DMS53 treated with DMSO at 0.1 percent for 48 hours (cell line): ENCODE data around the gene HINFP.
"Not testable (repeated sequence)": the region's sequence is repeated elsewhere in the genome, so short reads cannot be mapped to it uniquely, and the experiment has no call there.

Experiments used
- DNase-seq: peaks from one replicate; lab custom pipeline; 2025; ENCODE audit not compliant: unreplicated experiment; lab: John Stamatoyannopoulos, UW

HINFP gene

GRCh38 chr11:119155733-119156492 lies 34.5 kb downstream of the HINFP start:
- no peak for DNase-seq

GRCh38 chr11:119156496-119156895 lies 35.1 kb downstream of the HINFP start:
- no peak for DNase-seq

- no peak for DNase-seq
Observed at GRCh38 chr11:119157063-119157462, 35.7 kb downstream of the HINFP start.

GRCh38 chr11:119158467-119158866 lies 37.1 kb downstream of the HINFP start:
- no peak for DNase-seq

GRCh38 chr11:119160151-119160550 lies 38.8 kb downstream of the HINFP start:
- DNase-seq = no peak

GRCh38 chr11:119161871-119162270 lies 40.5 kb downstream of the HINFP start:
- DNase-seq = no peak

- DNase-seq = peak; percentile 69
Observed at GRCh38 chr11:119166368-119167076, 45.1 kb downstream of the HINFP start.

GRCh38 chr11:119167077-119167458 lies 45.7 kb downstream of the HINFP start:
- DNase-seq = not testable (repeated sequence)

- no peak for DNase-seq
Observed at GRCh38 chr11:119167933-119168332, 46.6 kb downstream of the HINFP start.

- DNase-seq = peak; percentile 54
Observed at GRCh38 chr11:119168471-119169281, 47.3 kb downstream of the HINFP start, which contains the start of gene NLRX1. NLRX1 (plus strand) TSS chr11:119168725; CDS start chr11:119171404, 2,679 bp downstream.

- DNase-seq = no peak
Observed at GRCh38 chr11:119169282-119169719, 47.9 kb downstream of the HINFP start.

GRCh38 chr11:119172513-119172912 lies 51.1 kb downstream of the HINFP start:
- DNase-seq = no peak

- DNase-seq = no peak
Observed at GRCh38 chr11:119173453-119173852, 52.1 kb downstream of the HINFP start.

GRCh38 chr11:119175493-119176077 lies 54.2 kb downstream of the HINFP start:
- DNase-seq = peak; percentile 31

GRCh38 chr11:119178166-119178680 lies 56.8 kb downstream of the HINFP start:
- DNase-seq = peak; percentile 6

GRCh38 chr11:119179342-119179741 lies 58.0 kb downstream of the HINFP start:
- DNase-seq = no peak

- DNase-seq = peak; percentile 97
Observed at GRCh38 chr11:119179983-119180382, 58.6 kb downstream of the HINFP start.

- DNase-seq = no peak
Observed at GRCh38 chr11:119180729-119181676, 59.6 kb downstream of the HINFP start.

- DNase-seq = peak; percentile 40
Observed at GRCh38 chr11:119181677-119182412, 60.5 kb downstream of the HINFP start.
